ENCODE measurements around the gene KLK13. TPM values are rescaled to one million over a fixed set of nuclear protein-coding genes. Genes with fewer than 3 reads are reported as not detected.

KLK13 gene
- total RNA-seq, 1 donor from 2014 or later = not detected

- no peak for DNase-seq (ENCODE audit: low read depth, low spot score)
Observed at GRCh38 chr19:51091895-51092873, 27.3 kb upstream of the KLK13 start.

GRCh38 chr19:51091126-51091525 lies 26.2 kb upstream of the KLK13 start:
- DNase-seq (ENCODE audit: low read depth, low spot score) = no peak

GRCh38 chr19:51090471-51090870 lies 25.6 kb upstream of the KLK13 start:
- no peak for DNase-seq (ENCODE audit: low read depth, low spot score)

GRCh38 chr19:51089786-51090185 lies 24.9 kb upstream of the KLK13 start:
- no peak for DNase-seq (ENCODE audit: low read depth, low spot score)

- no peak for DNase-seq (ENCODE audit: low read depth, low spot score)
Observed at GRCh38 chr19:51086153-51086850, 21.4 kb upstream of the KLK13 start.

- no peak for DNase-seq (ENCODE audit: low read depth, low spot score)
Observed at GRCh38 chr19:51084505-51084904, 19.6 kb upstream of the KLK13 start.

GRCh38 chr19:51083783-51084182 lies 18.9 kb upstream of the KLK13 start:
- DNase-seq (ENCODE audit: low read depth, low spot score) = no peak

GRCh38 chr19:51083181-51083580 lies 18.3 kb upstream of the KLK13 start:
- DNase-seq (ENCODE audit: low read depth, low spot score) = no peak

- DNase-seq (ENCODE audit: low read depth, low spot score) = no peak
Observed at GRCh38 chr19:51082611-51083010, 17.7 kb upstream of the KLK13 start, which contains the start of gene KLK14. Gene KLK14 (minus strand): TSS chr19:51082887. CDS start chr19:51082614, 273 bp downstream.

GRCh38 chr19:51081476-51081875 lies 16.6 kb upstream of the KLK13 start:
- DNase-seq (ENCODE audit: low read depth, low spot score) = no peak

- no peak for DNase-seq (ENCODE audit: low read depth, low spot score)
Observed at GRCh38 chr19:51079481-51080110, 14.7 kb upstream of the KLK13 start.

- no peak for DNase-seq (ENCODE audit: low read depth, low spot score)
Observed at GRCh38 chr19:51078731-51079130, 13.8 kb upstream of the KLK13 start.

GRCh38 chr19:51078104-51078503 lies 13.2 kb upstream of the KLK13 start:
- DNase-seq (ENCODE audit: low read depth, low spot score) = no peak

GRCh38 chr19:51076631-51077213 lies 11.8 kb upstream of the KLK13 start:
- no peak for DNase-seq (ENCODE audit: low read depth, low spot score)

- DNase-seq (ENCODE audit: low read depth, low spot score) = no peak
Observed at GRCh38 chr19:51075998-51076397, 11.1 kb upstream of the KLK13 start.

GRCh38 chr19:51071095-51071405 lies 6.2 kb upstream of the KLK13 start:
- DNase-seq (ENCODE audit: low read depth, low spot score) = no peak

GRCh38 chr19:51070334-51071094 lies 5.6 kb upstream of the KLK13 start:
- no peak for DNase-seq (ENCODE audit: low read depth, low spot score)

- DNase-seq (ENCODE audit: low read depth, low spot score) = no peak
Observed at GRCh38 chr19:51066393-51067186, 1.7 kb upstream of the KLK13 start.

- no peak for DNase-seq (ENCODE audit: low read depth, low spot score)
Observed at GRCh38 chr19:51065221-51065960, 499 bp upstream of the KLK13 start.
